Neutrophil (primary cell): ENCODE results near the gene RLN2.

Experiments used
- H3K27ac ChIP-seq: fragments of 200-600 bp; sonication (generic); 2 replicates; pipeline ENCODE4 v1.5.1; 2016; ENCODE audit warnings: mild to moderate bottlenecking, moderate library complexity
- H3K27me3 ChIP-seq: fragments of 200-600 bp; sonication (generic); 2 replicates; pipeline ENCODE4 v1.6.0; 2016; ENCODE audit warnings: mild to moderate bottlenecking
- H3K36me3 ChIP-seq: fragments of 200-600 bp; sonication (generic); 2 replicates; pipeline ENCODE4 v1.5.1; 2017
- H3K4me1 ChIP-seq, 2 experiments: fragments of 200-600 bp in 1 of 2; sonication (generic) in 1 of 2; 1 replicate in 1 of 2; 2 replicates in 1 of 2; pipeline versions ENCODE4 v1.5.1 to v1.6.1; 2013 to 2016; ENCODE audit warnings: low read depth in 1 of 2, low read length in 1 of 2, mild to moderate bottlenecking in 1 of 2, moderate library complexity in 1 of 2; ENCODE audit not compliant: control insufficient read depth in 1 of 2, insufficient read depth in 1 of 2
- H3K4me3 ChIP-seq, 2 experiments: fragments of 200-600 bp in 1 of 2; sonication (generic) in 1 of 2; 1 replicate in 1 of 2; 2 replicates in 1 of 2; pipeline ENCODE4 v1.5.1; 2013 to 2016; ENCODE audit warnings: low read depth in 1 of 2, low read length in 1 of 2, mild to moderate bottlenecking in 1 of 2, moderate library complexity in 1 of 2
- H3K9me3 ChIP-seq: fragments of 200-600 bp; sonication (generic); 2 replicates; pipeline ENCODE4 v1.5.1; 2016
- TF ChIP-seq, protein P1 (sequence below): fragments of 200-600 bp; sonication (generic); IDR thresholded peaks from 2 replicates; pipeline ENCODE4 v1.5.1; 2016; ENCODE audit warnings: antibody characterized with exemption

RLN2 gene

DNA sequence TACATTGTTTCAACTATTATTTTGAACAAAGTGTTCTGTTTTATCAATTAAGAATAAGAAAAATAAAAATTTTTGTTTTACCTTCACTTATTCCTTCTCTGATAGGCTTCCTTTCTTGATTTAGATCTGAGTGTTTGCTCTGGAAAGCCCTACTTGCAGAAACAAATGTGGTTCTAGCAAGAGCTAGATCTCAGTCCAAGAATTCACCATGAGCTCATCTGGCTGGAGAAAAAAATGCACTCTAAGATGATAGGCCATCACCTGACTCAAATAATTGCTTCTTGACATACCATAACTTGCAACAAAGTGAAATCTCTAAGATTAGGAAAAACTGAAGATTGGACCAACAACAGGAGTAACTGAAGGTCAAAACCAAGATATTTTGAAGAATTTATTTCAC is 6.3 kb upstream of the RLN2 start:
- Histone ChIP-seq H3K4me1 (no peaks in the 10 kb centered on the region), H3K36me3 (no peaks in the 10 kb centered on the region), H3K27ac (no peak overlapping the region), H3K9me3 (peaks cover 6% of the 10 kb centered on the region), H3K4me3 (no peak overlapping the region), H3K27me3 (peaks cover 4% of the 10 kb centered on the region)
- TF ChIP-seq, protein P1, sequence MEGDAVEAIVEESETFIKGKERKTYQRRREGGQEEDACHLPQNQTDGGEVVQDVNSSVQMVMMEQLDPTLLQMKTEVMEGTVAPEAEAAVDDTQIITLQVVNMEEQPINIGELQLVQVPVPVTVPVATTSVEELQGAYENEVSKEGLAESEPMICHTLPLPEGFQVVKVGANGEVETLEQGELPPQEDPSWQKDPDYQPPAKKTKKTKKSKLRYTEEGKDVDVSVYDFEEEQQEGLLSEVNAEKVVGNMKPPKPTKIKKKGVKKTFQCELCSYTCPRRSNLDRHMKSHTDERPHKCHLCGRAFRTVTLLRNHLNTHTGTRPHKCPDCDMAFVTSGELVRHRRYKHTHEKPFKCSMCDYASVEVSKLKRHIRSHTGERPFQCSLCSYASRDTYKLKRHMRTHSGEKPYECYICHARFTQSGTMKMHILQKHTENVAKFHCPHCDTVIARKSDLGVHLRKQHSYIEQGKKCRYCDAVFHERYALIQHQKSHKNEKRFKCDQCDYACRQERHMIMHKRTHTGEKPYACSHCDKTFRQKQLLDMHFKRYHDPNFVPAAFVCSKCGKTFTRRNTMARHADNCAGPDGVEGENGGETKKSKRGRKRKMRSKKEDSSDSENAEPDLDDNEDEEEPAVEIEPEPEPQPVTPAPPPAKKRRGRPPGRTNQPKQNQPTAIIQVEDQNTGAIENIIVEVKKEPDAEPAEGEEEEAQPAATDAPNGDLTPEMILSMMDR: no peak

DNA sequence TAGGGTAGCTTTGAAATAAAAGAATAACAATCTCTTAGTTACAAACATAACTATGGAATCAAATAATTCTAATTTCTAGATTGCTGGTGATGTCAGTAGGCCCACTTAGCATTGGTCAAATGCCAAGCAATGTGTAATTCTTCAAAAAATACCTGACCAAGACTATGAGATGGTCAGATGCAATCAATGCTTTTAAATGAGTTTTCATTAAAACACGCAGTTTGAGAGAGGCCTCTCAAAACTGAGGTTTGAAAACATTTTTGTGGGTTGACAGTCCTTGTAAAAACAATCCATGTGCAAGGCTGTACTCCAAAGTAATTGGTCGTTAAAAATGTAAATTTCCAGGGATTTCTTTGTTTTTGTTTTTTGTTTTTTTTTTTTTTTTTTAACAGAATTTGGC is 1.2 kb upstream of the RLN2 start:
- Histone ChIP-seq H3K4me1 (peaks cover 0 to 3% of the 10 kb centered on the region in 2 experiments), H3K4me3 (no peak overlapping the region)
- TF ChIP-seq, protein P1: no peak

DNA sequence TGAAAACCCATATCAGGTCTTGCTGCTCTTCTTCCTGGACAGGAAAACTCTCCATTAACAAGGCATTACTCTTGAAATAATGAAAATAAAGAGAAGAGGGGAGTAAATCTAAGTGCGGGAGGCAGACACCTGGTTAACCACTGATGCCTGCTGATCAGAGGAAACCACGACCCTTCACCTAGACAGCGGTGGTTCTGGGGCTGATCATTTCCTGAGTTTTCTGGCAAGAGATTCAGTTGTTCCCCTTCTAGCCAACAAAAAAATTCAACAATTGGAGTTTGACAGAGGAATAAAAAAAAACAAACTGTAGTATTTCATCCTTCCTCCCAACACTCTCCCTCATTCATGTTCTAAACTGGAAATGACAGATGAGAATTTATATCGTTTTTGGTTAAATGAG is 3.0 kb downstream of the RLN2 start:
- Histone ChIP-seq H3K9me3 (no peaks in the 10 kb centered on the region), H3K27ac (no peak overlapping the region), H3K27me3 (peaks cover 45% of the 10 kb centered on the region), H3K4me3 (no peak overlapping the region), H3K4me1 (peaks cover 0 to 3% of the 10 kb centered on the region in 2 experiments), H3K36me3 (no peaks in the 10 kb centered on the region)
- TF ChIP-seq, protein P1: no peak

More for the DNA sequence above, 1.2 kb upstream of the RLN2 start:
- Histone ChIP-seq H3K27me3 (peaks cover 38% of the 10 kb centered on the region), H3K36me3 (no peaks in the 10 kb centered on the region), H3K27ac (no peak overlapping the region), H3K9me3 (no peaks in the 10 kb centered on the region)

DNA sequence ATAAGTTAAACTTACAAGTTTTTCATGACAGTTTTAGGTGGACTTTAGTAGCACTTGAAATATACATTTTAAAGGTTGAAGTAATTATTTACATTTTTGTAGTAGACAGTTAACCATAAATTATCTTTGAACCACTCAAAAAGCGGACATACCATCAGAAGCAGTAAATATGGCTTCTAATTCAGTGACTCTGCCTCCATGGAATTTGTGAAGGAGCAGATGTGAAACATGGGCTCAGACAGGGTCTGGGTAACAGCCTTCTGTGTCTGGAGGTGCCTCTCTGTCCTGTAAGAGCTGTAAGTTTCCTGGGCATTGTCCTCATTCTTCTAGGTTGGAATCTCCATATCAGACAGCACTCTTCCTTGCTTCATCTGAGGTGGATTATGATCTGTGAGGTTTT is 12.4 kb downstream of the RLN2 start:
- Histone ChIP-seq H3K27ac (no peak overlapping the region), H3K36me3 (no peaks in the 10 kb centered on the region), H3K27me3 (no peaks in the 10 kb centered on the region), H3K4me3 (no peak overlapping the region), H3K9me3 (no peaks in the 10 kb centered on the region), H3K4me1 (no peaks in the 10 kb centered on the region)
- TF ChIP-seq, protein P1: no peak

DNA sequence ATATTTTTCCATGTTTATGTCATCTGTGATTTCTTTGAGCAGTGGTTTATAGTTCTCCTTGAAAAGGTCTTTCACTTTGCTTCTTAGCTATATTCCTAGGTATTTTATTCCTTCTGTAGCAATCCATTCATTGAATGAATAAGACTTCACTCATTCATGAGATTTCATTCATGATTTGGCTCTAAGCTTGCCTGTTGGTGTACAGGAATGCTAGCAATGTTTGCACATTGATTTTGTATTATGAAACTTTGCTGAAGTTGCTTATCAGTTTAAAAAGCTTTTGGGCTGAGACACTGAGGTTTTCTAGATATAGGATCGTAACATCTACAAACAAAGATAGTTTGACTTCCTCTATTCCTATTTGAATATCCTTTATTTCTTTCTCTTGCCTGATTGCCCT is 15.9 kb downstream of the RLN2 start:
- Histone ChIP-seq H3K9me3 (no peaks in the 10 kb centered on the region), H3K4me1 (no peaks in the 10 kb centered on the region), H3K4me3 (no peak overlapping the region), H3K27ac (no peak overlapping the region), H3K27me3 (no peaks in the 10 kb centered on the region), H3K36me3 (no peaks in the 10 kb centered on the region)
- TF ChIP-seq, protein P1: no peak

DNA sequence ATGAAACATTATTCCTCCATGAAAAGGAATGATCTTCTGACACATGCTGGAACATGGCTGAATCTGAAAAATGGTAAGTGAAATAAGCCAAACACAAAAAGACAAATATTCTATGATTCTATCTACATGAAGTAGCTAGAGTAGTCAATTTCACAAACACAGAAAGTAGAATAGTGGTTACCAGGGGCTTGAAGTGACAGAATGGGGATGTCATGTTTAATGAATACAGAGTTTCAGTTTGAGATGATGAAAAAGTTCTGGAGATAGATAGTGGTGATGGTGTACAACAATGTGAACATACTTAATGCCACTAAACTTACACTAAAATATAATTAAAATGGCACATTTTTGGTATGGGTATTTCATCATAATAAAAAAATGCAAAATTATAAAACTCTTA is 18.3 kb downstream of the RLN2 start:
- TF ChIP-seq, protein P1: no peak
- Histone ChIP-seq H3K9me3 (no peaks in the 10 kb centered on the region), H3K27me3 (no peaks in the 10 kb centered on the region), H3K27ac (no peak overlapping the region), H3K4me1 (no peaks in the 10 kb centered on the region), H3K36me3 (no peaks in the 10 kb centered on the region), H3K4me3 (no peak overlapping the region)
